RWPE2 (cell line): ENCODE results near the gene ZNF37A.
"Not testable (repeated sequence)": the region's sequence is repeated elsewhere in the genome, so short reads cannot be mapped to it uniquely, and the experiment has no call there.

Source experiments
- ATAC-seq: fragments of 200-7000 bp; cut with Tn5 transposase; 3 replicates; pipeline ENCODE4 v1.9.1; 2021; ENCODE audit warnings: low read depth
- DNase-seq: peaks from one replicate; pipeline ENCODE4 v3.0.0-alpha.2; 2020; ENCODE audit warnings: low spot score
- H3K27ac ChIP-seq: fragments of 450-650 bp; 2 replicates; pipeline ENCODE4 v1.5.1; 2017; ENCODE audit warnings: mild to moderate bottlenecking; ENCODE audit not compliant: poor library complexity, severe bottlenecking
- H3K27me3 ChIP-seq: fragments of 250-450 bp; sonication (Bioruptor Pico); 2 replicates; pipeline ENCODE4 v1.5.1; 2021; ENCODE audit warnings: mild to moderate bottlenecking, moderate library complexity; ENCODE audit not compliant: insufficient read depth, poor library complexity, severe bottlenecking
- H3K36me3 ChIP-seq: fragments of 250-450 bp; sonication (Bioruptor Pico); 2 replicates; pipeline ENCODE4 v1.5.1; 2020; ENCODE audit warnings: low read depth, mild to moderate bottlenecking, moderate library complexity
- H3K4me1 ChIP-seq: fragments of 250-450 bp; sonication (Bioruptor Pico); 2 replicates; pipeline ENCODE4 v1.5.1; 2021; ENCODE audit warnings: mild to moderate bottlenecking, moderate library complexity; ENCODE audit not compliant: insufficient read depth, poor library complexity, severe bottlenecking
- H3K4me3 ChIP-seq: fragments of 250-450 bp; sonication (Bioruptor Pico); 2 replicates; pipeline ENCODE4 v1.5.1; 2021; ENCODE audit warnings: mild to moderate bottlenecking, moderate library complexity; ENCODE audit not compliant: severe bottlenecking
- H3K9me3 ChIP-seq: fragments of 250-450 bp; sonication (Bioruptor Pico); 2 replicates; pipeline ENCODE4 v1.5.1; 2021; ENCODE audit warnings: mild to moderate bottlenecking, moderate library complexity; ENCODE audit not compliant: severe bottlenecking
- CTCF ChIP-seq: fragments of 450-650 bp; IDR thresholded peaks from one replicate; pipeline ENCODE4 v1.5.1; 2017; ENCODE audit warnings: mild to moderate bottlenecking, moderate library complexity; ENCODE audit not compliant: poor library complexity, severe bottlenecking

ZNF37A gene

GRCh38 chr10:38094158-38094926 lies at the start of gene ZNF37A:
Gene ZNF37A (plus strand): TSS chr10:38094337. CDS start chr10:38096618, 2,281 bp downstream.
- ATAC-seq (peak; percentile 98), DNase-seq (peak; percentile 91)
- Histone ChIP-seq H3K9me3 (no peaks in the 10 kb centered on the region), H3K27ac (peak within 1 kb of the TSS; percentile 19), H3K4me3 (peak within 1 kb of the TSS; percentile 72), H3K4me1 (peaks cover 4% of the 10 kb centered on the region), H3K27me3 (no peaks in the 10 kb centered on the region), H3K36me3 (peaks cover 42% of the 10 kb centered on the region)
- no peak for TF ChIP-seq CTCF

- DNase-seq (no peak), ATAC-seq (no peak)
- no peak for TF ChIP-seq CTCF
- no peak overlapping the region for H3K27ac ChIP-seq
- H3K9me3 ChIP-seq = no peaks in the 10 kb centered on the region
- H3K4me3 ChIP-seq = no peak overlapping the region
- H3K36me3 ChIP-seq = peaks cover 14% of the 10 kb centered on the region
- no peaks in the 10 kb centered on the region for H3K4me1 ChIP-seq
- H3K27me3 ChIP-seq = no peaks in the 10 kb centered on the region
Observed at GRCh38 chr10:38045129-38045528, 49.0 kb upstream of the ZNF37A start.

- ATAC-seq = no peak
- H3K4me3 ChIP-seq = no peak overlapping the region
- no peak overlapping the region for H3K27ac ChIP-seq
- no peaks in the 10 kb centered on the region for H3K27me3 ChIP-seq
- H3K4me1 ChIP-seq = no peaks in the 10 kb centered on the region
- DNase-seq = no peak
- H3K36me3 ChIP-seq = peaks cover 19% of the 10 kb centered on the region
- H3K9me3 ChIP-seq = no peaks in the 10 kb centered on the region
- TF ChIP-seq CTCF = no peak
Observed at GRCh38 chr10:38047666-38048065, 46.5 kb upstream of the ZNF37A start.

- DNase-seq = no peak
- no peak overlapping the region for H3K4me3 ChIP-seq
- H3K27ac ChIP-seq = no peak overlapping the region
- H3K9me3 ChIP-seq = peaks cover 6% of the 10 kb centered on the region
- no peak for TF ChIP-seq CTCF
- H3K4me1 ChIP-seq = peaks cover 5% of the 10 kb centered on the region
- H3K36me3 ChIP-seq = peaks cover 16% of the 10 kb centered on the region
- ATAC-seq = no peak
- H3K27me3 ChIP-seq = no peaks in the 10 kb centered on the region
Observed at GRCh38 chr10:38050212-38050611, 43.9 kb upstream of the ZNF37A start.

- H3K4me3 ChIP-seq = no peak overlapping the region
- H3K4me1 ChIP-seq = peaks cover 5% of the 10 kb centered on the region
- H3K9me3 ChIP-seq = peaks cover 17% of the 10 kb centered on the region
- ATAC-seq (peak; percentile 79), DNase-seq (no peak)
- peaks cover 38% of the 10 kb centered on the region for H3K36me3 ChIP-seq
- TF ChIP-seq CTCF = no peak
- H3K27me3 ChIP-seq = no peaks in the 10 kb centered on the region
- H3K27ac ChIP-seq = peak overlapping the region; percentile 78
Observed at GRCh38 chr10:38054361-38054797, 39.8 kb upstream of the ZNF37A start.

- H3K36me3 ChIP-seq = peaks cover 39% of the 10 kb centered on the region
- ATAC-seq, H3K4me1 ChIP-seq, H3K4me3 ChIP-seq, DNase-seq, H3K27me3 ChIP-seq: not testable (repeated sequence)
- peaks cover 17% of the 10 kb centered on the region for H3K9me3 ChIP-seq
- peak overlapping the region; percentile 78 for H3K27ac ChIP-seq
Observed at GRCh38 chr10:38055274-38055894, 38.8 kb upstream of the ZNF37A start.

- H3K27ac ChIP-seq = peak overlapping the region; percentile 14
- H3K36me3 ChIP-seq, H3K4me3 ChIP-seq, H3K27me3 ChIP-seq, DNase-seq, H3K4me1 ChIP-seq, H3K9me3 ChIP-seq: not testable (repeated sequence)
- peak; percentile 78 for ATAC-seq
Observed at GRCh38 chr10:38069663-38070062, 24.5 kb upstream of the ZNF37A start.
